Measurements from ENCODE around the gene LPIN3. TPM values are rescaled to one million over a fixed set of nuclear protein-coding genes. Genes with fewer than 3 reads are reported as not detected.

LPIN3 gene
- total and polyA plus RNA-seq, 2 of the 4 experiments (the other 2 are of a cell fraction) = 2.3 to 8.3 TPM

DNA sequence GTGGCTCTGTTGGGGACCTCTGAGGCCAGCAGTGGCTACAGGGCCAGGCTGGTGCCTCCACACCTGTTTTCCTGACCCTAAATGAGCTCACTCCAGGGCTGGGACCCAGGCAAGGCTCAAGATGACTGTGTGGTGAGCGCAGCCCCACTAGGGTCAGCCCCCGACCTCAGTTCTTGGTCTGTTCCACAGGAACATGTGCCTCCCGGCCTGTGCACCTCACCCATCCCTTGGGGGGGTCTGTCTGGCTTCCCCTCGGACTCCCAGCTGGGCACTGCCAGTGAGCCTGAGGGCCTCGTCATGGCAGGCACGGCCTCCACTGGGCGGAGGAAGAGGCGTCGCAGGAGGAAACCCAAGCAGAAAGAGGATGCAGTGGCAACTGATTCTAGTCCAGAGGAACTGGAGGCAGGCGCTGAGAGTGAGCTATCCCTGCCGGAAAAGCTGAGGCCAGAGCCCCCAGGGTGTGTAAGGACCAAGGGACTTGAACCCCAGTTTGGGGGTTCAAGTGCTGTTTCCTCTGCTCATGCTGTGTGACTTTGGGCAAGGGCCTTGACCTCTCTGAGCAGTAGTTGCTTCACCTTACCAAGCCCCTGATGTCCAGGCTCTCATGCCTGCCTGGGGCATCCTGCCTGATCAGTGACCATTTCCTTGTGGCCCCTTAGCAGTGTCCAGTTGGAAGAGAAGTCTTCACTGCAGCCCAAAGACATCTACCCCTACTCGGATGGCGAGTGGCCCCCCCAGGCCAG, 8.0 kb downstream of the LPIN3 start (continued):
- no peak for TF ChIP-seq RAD21 (IDR thresholded peaks at IDR 0.05; ENCODE audit: low read length)

DNA sequence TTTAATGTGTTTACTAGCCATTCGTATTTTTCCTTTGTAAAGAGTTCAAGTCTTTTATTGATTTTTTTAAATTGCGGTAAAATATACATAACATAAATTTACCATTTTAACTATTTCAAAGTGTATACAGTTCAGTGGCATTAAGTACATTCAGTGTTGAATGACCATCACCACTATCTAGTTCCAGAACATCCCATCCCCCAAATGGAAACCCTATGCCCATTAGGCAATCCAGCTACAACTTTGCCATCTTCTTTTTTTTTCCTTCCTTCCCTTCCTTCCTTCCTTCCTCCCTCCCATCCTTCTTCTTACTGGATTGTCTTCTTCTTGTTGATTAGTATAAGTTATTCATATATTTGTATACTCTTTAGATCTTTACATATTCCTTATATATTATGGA, 8.6 kb downstream of the LPIN3 start:
- Histone ChIP-seq H3K9me1 (ENCODE audit: insufficient read depth, low read length) (no peaks in the 10 kb centered on the region; the same call in 1 of the 2 replicates), H4K20me1 (ENCODE audit: insufficient read depth, low read length) (no peaks in the 10 kb centered on the region), H4K91ac (ENCODE audit: insufficient read depth, low read depth, low read length) (no peak overlapping the region), H3K36me3 (ENCODE audit: control insufficient read depth, insufficient read depth, low read length) (no peaks in the 10 kb centered on the region; the same call in 1 of the 2 replicates), H3K27me3 (ENCODE audit: control insufficient read depth, insufficient read depth, low read length) (no peaks in the 10 kb centered on the region), H2BK120ac (ENCODE audit: low read depth, low read length) (no peak overlapping the region), H2AK9ac (replicated peaks; ENCODE audit: low read depth, low read length, poor library complexity) (no peak overlapping the region), H3K4ac (ENCODE audit: low read depth, low read length) (no peak overlapping the region), H3K4me3 (ENCODE audit: insufficient read depth, low read depth, low read length) (no peak overlapping the region), H2AFZ (replicated peaks; ENCODE audit: low read length, poor library complexity) (no peak overlapping the region), H3K18ac (ENCODE audit: low read depth, low read length) (no peak overlapping the region), H2BK5ac (ENCODE audit: low read depth, low read length, poor library complexity, severe bottlenecking) (no peak overlapping the region), H2AK5ac (ENCODE audit: low read depth, low read length) (no peak overlapping the region), H3K56ac (ENCODE audit: extremely low read depth, insufficient read depth, low read length) (no peak overlapping the region), H4K5ac (ENCODE audit: low read depth, low read length) (no peak overlapping the region), H3K23ac (ENCODE audit: low read depth, low read length) (no peak overlapping the region), H3K79me1 (ENCODE audit: low read depth in 1 of 2, low read length in 2 of 2) (no peaks in the 10 kb centered on the region), H4K8ac (ENCODE audit: low read depth in 2 of 2, low read length in 2 of 2) (no peak overlapping the region), H3K4me2 (ENCODE audit: low read depth, low read length) (no peak overlapping the region), H3K4me1 (ENCODE audit: control insufficient read depth, insufficient read depth, low read length) (peaks cover 6% of the 10 kb centered on the region; the same call in 1 of the 2 replicates), H3K9ac (ENCODE audit: low read depth, low read length) (no peak overlapping the region), H3K27ac (ENCODE audit: insufficient read depth, low read length) (no peak overlapping the region), H2BK20ac (ENCODE audit: low read depth, low read length) (no peak overlapping the region), H2BK15ac (ENCODE audit: low read depth, low read length) (no peak overlapping the region), H3K9me3 (ENCODE audit: control insufficient read depth, insufficient read depth, low read length) (no peaks in the 10 kb centered on the region), H3K14ac (replicated peaks; ENCODE audit: low read depth, low read length) (no peak overlapping the region)
- in situ Hi-C loops (cut with MboI; ENCODE audit: low sequenced_read_pairs) = loop anchor here (10.0 kb wide), 1 partner anchor 374 kb away; no protein-coding TSS in a partner anchor
- CTCF ChIA-PET = no interaction called here
- no peak for ATAC-seq (ENCODE audit: low read depth)
- POLR2A ChIA-PET (ENCODE audit: unreplicated experiment) = no interaction called here
- BruUV-seq (replicated peaks) = no TSS peak
- dilution Hi-C loops (cut with HindIII; ENCODE audit: low sequenced_read_pairs, unreplicated experiment) = no loop called here
- DNase-seq = no peak
- WGBS, 2 experiments (ENCODE audit: extremely low coverage in 2 of 2, insufficient read length in 1 of 2) = no CpG with 5 or more reads among the region's 2 CpGs
- intact Hi-C loops (cut with micrococcal nuclease) = loop anchor here (10.0 kb wide), 1 partner anchor 346 kb away; no protein-coding TSS in a partner anchor
- TF ChIP-seq RCOR1 (IDR thresholded peaks at IDR 0.05; ENCODE audit: insufficient replicate concordance, low read length) (no peak), RFX5 (IDR thresholded peaks at IDR 0.05; ENCODE audit: low read depth, low read length) (no peak), BHLHE40 (IDR thresholded peaks at IDR 0.05; ENCODE audit: low read depth, low read length) (no peak), CEBPB (IDR thresholded peaks at IDR 0.05; ENCODE audit: low read depth, low read length) (no peak), CHD1 (IDR thresholded peaks at IDR 0.05; ENCODE audit: low read depth, low read length) (no peak), RAD21 (IDR thresholded peaks at IDR 0.05; ENCODE audit: low read length) (no peak), SMC3 (IDR thresholded peaks at IDR 0.05; ENCODE audit: low read depth, low read length) (no peak), FOS (IDR thresholded peaks at IDR 0.05; ENCODE audit: low read depth, low read length) (no peak), POLR2A (IDR thresholded peaks at IDR 0.05; ENCODE audit: low read depth, low read length) (no peak), MAZ (IDR thresholded peaks at IDR 0.05; ENCODE audit: borderline replicate concordance, low read depth, low read length) (no peak)
- TF ChIP-seq, protein P1, sequence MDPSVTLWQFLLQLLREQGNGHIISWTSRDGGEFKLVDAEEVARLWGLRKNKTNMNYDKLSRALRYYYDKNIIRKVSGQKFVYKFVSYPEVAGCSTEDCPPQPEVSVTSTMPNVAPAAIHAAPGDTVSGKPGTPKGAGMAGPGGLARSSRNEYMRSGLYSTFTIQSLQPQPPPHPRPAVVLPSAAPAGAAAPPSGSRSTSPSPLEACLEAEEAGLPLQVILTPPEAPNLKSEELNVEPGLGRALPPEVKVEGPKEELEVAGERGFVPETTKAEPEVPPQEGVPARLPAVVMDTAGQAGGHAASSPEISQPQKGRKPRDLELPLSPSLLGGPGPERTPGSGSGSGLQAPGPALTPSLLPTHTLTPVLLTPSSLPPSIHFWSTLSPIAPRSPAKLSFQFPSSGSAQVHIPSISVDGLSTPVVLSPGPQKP (IDR thresholded peaks at IDR 0.05; ENCODE audit: borderline replicate concordance, low read depth, low read length) = no peak
- TF ChIP-seq, protein P2, sequence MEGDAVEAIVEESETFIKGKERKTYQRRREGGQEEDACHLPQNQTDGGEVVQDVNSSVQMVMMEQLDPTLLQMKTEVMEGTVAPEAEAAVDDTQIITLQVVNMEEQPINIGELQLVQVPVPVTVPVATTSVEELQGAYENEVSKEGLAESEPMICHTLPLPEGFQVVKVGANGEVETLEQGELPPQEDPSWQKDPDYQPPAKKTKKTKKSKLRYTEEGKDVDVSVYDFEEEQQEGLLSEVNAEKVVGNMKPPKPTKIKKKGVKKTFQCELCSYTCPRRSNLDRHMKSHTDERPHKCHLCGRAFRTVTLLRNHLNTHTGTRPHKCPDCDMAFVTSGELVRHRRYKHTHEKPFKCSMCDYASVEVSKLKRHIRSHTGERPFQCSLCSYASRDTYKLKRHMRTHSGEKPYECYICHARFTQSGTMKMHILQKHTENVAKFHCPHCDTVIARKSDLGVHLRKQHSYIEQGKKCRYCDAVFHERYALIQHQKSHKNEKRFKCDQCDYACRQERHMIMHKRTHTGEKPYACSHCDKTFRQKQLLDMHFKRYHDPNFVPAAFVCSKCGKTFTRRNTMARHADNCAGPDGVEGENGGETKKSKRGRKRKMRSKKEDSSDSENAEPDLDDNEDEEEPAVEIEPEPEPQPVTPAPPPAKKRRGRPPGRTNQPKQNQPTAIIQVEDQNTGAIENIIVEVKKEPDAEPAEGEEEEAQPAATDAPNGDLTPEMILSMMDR (conservative IDR thresholded peaks at IDR 0.05; ENCODE audit: low read depth, low read length) = no peak
- TF ChIP-seq, protein P3, sequence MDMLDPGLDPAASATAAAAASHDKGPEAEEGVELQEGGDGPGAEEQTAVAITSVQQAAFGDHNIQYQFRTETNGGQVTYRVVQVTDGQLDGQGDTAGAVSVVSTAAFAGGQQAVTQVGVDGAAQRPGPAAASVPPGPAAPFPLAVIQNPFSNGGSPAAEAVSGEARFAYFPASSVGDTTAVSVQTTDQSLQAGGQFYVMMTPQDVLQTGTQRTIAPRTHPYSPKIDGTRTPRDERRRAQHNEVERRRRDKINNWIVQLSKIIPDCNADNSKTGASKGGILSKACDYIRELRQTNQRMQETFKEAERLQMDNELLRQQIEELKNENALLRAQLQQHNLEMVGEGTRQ (IDR thresholded peaks at IDR 0.05; ENCODE audit: low read depth, low read length) = no peak

Measured in IMR-90 (cell line).